NB4 (cell line): ENCODE data around the gene SLC23A3.

Experiments
- MYC ChIP-seq: IDR thresholded peaks from 2 replicates; pipeline ENCODE4 v1.6.1; 2011; ENCODE audit warnings: low read depth, low read length
- TF ChIP-seq, protein P1 (sequence below): IDR thresholded peaks from one replicate; pipeline ENCODE4 v1.5.1; 2012; ENCODE audit warnings: low read depth, low read length

GRCh38 chr2:219169930-219170654 is at the start of gene SLC23A3:
- TF ChIP-seq, protein P1, sequence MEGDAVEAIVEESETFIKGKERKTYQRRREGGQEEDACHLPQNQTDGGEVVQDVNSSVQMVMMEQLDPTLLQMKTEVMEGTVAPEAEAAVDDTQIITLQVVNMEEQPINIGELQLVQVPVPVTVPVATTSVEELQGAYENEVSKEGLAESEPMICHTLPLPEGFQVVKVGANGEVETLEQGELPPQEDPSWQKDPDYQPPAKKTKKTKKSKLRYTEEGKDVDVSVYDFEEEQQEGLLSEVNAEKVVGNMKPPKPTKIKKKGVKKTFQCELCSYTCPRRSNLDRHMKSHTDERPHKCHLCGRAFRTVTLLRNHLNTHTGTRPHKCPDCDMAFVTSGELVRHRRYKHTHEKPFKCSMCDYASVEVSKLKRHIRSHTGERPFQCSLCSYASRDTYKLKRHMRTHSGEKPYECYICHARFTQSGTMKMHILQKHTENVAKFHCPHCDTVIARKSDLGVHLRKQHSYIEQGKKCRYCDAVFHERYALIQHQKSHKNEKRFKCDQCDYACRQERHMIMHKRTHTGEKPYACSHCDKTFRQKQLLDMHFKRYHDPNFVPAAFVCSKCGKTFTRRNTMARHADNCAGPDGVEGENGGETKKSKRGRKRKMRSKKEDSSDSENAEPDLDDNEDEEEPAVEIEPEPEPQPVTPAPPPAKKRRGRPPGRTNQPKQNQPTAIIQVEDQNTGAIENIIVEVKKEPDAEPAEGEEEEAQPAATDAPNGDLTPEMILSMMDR, result no peak
- no peak for TF ChIP-seq MYC
